ENCODE results near the gene CCDC127.

CCDC127 gene

DNA sequence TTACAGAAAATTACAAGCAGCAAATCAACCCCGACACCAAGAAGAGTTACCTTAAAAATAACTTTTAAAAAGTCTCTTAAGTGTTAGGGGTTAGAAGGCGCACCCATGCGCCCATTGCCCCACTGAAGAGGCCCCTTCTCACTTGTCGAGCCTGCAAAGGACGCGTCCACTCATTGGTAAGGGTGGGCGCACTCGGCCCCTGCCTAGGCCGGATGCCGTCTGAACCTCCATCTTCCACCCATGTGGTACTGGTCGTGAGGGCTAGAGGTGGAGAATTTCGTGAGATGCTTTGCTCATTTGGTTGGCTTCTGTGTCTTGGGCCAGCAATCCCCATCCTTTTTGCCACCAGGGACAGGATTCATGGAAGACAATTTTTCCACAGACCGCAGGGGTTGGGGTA, 54.1 kb downstream of the CCDC127 start:
- no peak for TF ChIP-seq PAX5 (IDR thresholded peaks at IDR 0.05; ENCODE audit: insufficient read depth, low read length, severe bottlenecking)
- no peak for TF ChIP-seq POU2F2 (IDR thresholded peaks at IDR 0.05; ENCODE audit: low read depth, low read length)
- TF ChIP-seq SPI1 (IDR thresholded peaks at IDR 0.05; ENCODE audit: low read depth, low read length) = no peak
- no peak for TF ChIP-seq POLR2A (IDR thresholded peaks at IDR 0.05; ENCODE audit: low read depth, low read length)
- TF ChIP-seq POLR2AphosphoS5 (IDR thresholded peaks at IDR 0.05; ENCODE audit: low read depth, low read length) = no peak
- TF ChIP-seq TAF1 (IDR thresholded peaks at IDR 0.05; ENCODE audit: low read depth, low read length) = no peak
- no peak for DNase-seq (ENCODE audit: insufficient read length, low spot score)
- FAIRE-seq = no peak

DNA sequence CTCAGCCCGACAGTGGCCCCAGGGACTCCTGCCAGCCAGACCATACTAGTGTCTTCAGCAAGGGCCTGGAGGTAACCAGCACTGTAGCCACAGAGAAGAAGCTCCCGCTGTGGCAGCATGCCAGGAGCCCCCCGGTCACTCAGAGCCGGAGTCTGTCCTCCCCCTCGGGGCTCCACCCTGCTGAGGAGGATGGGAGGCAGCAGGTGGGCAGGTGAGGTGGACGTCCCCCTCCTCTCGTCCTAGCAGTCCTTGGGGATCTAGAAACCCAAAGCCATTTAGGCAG, 54.7 kb downstream of the CCDC127 start:
- TF ChIP-seq POU2F2 (IDR thresholded peaks at IDR 0.05; ENCODE audit: low read depth, low read length) = no peak
- TF ChIP-seq SPI1 (IDR thresholded peaks at IDR 0.05; ENCODE audit: low read depth, low read length) = no peak
- no peak for TF ChIP-seq POLR2A (IDR thresholded peaks at IDR 0.05; ENCODE audit: low read depth, low read length)
- no peak for TF ChIP-seq TAF1 (IDR thresholded peaks at IDR 0.05; ENCODE audit: low read depth, low read length)
- TF ChIP-seq PAX5 (IDR thresholded peaks at IDR 0.05; ENCODE audit: insufficient read depth, low read length, severe bottlenecking) = no peak
- TF ChIP-seq POLR2AphosphoS5 (IDR thresholded peaks at IDR 0.05; ENCODE audit: low read depth, low read length) = no peak
- DNase-seq (ENCODE audit: insufficient read length, low spot score) (no peak), FAIRE-seq (no peak)

DNA sequence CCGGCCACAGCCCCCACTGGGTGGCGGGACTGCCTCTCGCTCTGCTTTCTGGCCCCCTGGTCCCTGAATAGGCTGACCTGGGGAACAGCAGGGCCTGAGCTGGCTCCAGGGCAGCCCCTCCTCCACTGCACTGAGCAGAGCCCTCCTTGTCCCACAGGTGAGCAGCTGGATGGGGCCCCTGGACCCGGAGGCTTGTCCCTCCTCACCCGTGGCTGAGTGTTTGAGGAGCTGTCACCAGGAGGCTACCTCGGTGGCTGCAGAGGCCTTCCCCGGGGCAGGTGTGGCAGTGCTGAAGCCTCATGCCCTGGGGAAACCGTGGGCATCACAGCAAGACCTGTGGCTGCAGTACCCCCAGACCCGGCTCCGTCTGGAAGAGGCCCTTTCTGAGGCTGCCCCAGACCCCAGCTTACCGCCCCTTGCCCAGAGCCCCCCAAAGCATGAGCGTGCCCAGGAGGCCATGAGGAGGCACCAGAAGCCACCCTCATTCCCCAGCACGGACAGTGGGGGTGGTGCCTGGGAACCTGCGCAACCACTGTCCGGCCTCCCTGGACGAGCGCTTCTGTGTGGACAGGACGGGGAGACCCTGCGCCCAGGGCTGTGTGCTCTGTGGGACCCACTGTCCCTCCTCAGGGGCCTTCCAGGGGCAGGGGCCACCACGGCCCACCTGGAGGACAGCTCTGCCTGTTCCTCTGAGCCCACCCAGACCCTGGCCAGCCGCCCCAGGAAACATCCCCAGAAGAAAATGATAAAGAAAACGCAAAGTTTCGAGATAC, 55.2 kb downstream of the CCDC127 start:
- no peak for FAIRE-seq
- TF ChIP-seq POU2F2 (IDR thresholded peaks at IDR 0.05; ENCODE audit: low read depth, low read length) (no peak), SPI1 (IDR thresholded peaks at IDR 0.05; ENCODE audit: low read depth, low read length) (no peak), POLR2AphosphoS5 (IDR thresholded peaks at IDR 0.05; ENCODE audit: low read depth, low read length) (no peak), POLR2A (IDR thresholded peaks at IDR 0.05; ENCODE audit: low read depth, low read length) (no peak), PAX5 (IDR thresholded peaks at IDR 0.05; ENCODE audit: insufficient read depth, low read length, severe bottlenecking) (no peak)

DNA sequence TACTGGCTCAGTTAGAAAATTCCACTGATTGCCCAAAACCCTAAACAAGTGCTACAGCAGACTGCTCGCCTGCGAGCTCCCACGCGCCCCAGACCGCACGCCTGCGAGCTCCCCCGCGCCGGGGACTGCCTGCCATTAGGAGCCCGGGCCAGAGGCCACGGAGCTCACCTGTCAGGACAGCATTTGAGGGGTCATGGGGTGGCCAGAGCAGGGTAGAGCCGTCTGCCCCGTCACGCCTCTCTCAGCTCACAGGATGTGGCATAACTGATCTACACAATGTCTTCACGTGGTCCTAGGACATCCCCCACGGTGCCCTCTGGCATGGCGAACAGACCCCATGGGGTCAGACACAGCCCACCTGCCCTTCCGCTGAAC, 55.8 kb downstream of the CCDC127 start:
- no peak for FAIRE-seq
- no peak for DNase-seq (ENCODE audit: insufficient read length, low spot score)
- TF ChIP-seq TAF1 (IDR thresholded peaks at IDR 0.05; ENCODE audit: low read depth, low read length) (no peak), SPI1 (IDR thresholded peaks at IDR 0.05; ENCODE audit: low read depth, low read length) (no peak), PAX5 (IDR thresholded peaks at IDR 0.05; ENCODE audit: insufficient read depth, low read length, severe bottlenecking) (no peak), POLR2AphosphoS5 (IDR thresholded peaks at IDR 0.05; ENCODE audit: low read depth, low read length) (no peak), POLR2A (IDR thresholded peaks at IDR 0.05; ENCODE audit: low read depth, low read length) (no peak), POU2F2 (IDR thresholded peaks at IDR 0.05; ENCODE audit: low read depth, low read length) (no peak)

More for the DNA sequence above, 55.2 kb downstream of the CCDC127 start:
- no peak for DNase-seq (ENCODE audit: insufficient read length, low spot score)

DNA sequence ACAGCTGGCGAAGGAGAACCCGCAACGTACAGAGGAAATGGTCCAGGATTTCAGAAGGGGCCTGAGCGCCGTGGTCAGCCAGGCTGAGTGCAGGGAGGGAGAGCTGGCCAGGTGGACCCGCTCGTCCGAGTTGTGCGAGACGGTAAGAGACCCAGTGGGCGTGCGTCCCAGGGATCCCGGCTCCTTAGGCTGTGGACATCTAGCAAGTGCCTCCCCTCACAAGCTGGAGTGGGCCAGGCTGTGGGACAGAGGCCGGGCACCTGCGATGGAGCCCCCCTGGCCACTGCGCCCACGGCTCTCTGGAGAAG, 56.2 kb downstream of the CCDC127 start:
- TF ChIP-seq PAX5 (IDR thresholded peaks at IDR 0.05; ENCODE audit: insufficient read depth, low read length, severe bottlenecking) (no peak), TAF1 (IDR thresholded peaks at IDR 0.05; ENCODE audit: low read depth, low read length) (no peak), SPI1 (IDR thresholded peaks at IDR 0.05; ENCODE audit: low read depth, low read length) (no peak), POU2F2 (IDR thresholded peaks at IDR 0.05; ENCODE audit: low read depth, low read length) (no peak), POLR2A (IDR thresholded peaks at IDR 0.05; ENCODE audit: low read depth, low read length) (no peak), POLR2AphosphoS5 (IDR thresholded peaks at IDR 0.05; ENCODE audit: low read depth, low read length) (no peak)
- no peak for DNase-seq (ENCODE audit: insufficient read length, low spot score)
- FAIRE-seq = no peak

DNA sequence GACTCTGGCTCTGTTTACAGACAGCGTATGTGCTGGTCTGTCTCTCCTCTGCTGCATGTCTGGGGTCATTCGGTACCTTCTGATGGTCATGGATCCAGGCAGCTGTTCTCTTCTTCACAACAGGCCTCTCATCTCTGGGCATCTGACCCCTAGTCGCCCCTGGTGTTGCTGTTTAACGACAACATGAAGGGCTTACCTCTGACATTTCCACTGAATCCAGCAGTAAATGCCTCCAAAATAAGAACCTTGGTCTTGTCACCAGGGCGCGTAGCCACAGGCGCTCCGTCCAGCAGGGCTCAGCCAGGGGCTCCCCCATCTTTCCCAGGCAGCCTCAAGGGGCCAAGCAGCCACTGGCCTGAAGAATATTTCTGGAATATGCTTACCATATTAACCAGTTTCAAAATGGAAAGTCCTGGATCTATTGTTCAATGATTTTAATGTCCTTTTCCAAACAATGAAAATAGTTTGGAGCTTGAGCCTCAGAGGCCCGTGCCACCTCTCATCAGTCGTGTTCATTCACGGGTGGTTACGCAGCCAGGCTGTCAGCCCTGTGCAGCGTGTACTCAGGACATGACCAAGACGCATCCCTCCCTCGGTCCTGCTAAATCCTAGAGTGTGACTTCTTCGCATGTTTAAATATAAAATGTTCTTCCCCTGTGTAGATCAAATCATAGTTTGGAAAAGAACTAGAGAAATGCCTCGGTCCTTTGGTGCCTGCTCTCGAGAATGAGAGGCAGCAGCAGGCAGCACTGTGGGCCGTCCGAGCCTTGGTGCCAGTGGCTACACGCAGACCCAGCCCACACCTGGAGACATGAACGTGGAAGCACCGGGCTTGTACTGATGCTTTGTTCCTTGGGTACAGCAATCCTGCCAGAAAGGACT, 56.8 kb downstream of the CCDC127 start:
- TF ChIP-seq SPI1 (IDR thresholded peaks at IDR 0.05; ENCODE audit: low read depth, low read length) = no peak
- TF ChIP-seq POLR2A (IDR thresholded peaks at IDR 0.05; ENCODE audit: low read depth, low read length) = no peak
- no peak for TF ChIP-seq POLR2AphosphoS5 (IDR thresholded peaks at IDR 0.05; ENCODE audit: low read depth, low read length)
- no peak for TF ChIP-seq PAX5 (IDR thresholded peaks at IDR 0.05; ENCODE audit: insufficient read depth, low read length, severe bottlenecking)
- no peak for TF ChIP-seq TAF1 (IDR thresholded peaks at IDR 0.05; ENCODE audit: low read depth, low read length)
- TF ChIP-seq POU2F2 (IDR thresholded peaks at IDR 0.05; ENCODE audit: low read depth, low read length) = no peak
- FAIRE-seq = no peak
- no peak for DNase-seq (ENCODE audit: insufficient read length, low spot score)

DNA sequence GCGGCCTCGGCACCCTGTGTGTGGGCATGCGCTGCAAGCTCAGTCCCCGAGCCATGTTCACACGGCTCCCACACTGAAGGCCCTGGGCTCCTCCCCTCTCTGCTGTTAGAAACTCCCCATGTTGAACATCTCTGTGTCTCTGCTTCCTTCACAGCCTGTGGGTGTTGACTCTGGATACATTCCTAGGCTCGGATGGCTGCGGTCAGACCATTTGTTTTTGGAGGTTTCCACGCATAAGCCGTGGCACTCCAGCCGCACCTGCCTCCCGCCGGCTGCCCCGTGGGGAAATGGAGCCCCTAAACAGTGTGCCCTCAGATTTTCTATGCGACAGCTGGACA, 57.8 kb downstream of the CCDC127 start:
- TF ChIP-seq POLR2A (IDR thresholded peaks at IDR 0.05; ENCODE audit: low read depth, low read length) (no peak), POU2F2 (IDR thresholded peaks at IDR 0.05; ENCODE audit: low read depth, low read length) (no peak)
- FAIRE-seq (no peak), DNase-seq (ENCODE audit: insufficient read length, low spot score) (no peak)

DNA sequence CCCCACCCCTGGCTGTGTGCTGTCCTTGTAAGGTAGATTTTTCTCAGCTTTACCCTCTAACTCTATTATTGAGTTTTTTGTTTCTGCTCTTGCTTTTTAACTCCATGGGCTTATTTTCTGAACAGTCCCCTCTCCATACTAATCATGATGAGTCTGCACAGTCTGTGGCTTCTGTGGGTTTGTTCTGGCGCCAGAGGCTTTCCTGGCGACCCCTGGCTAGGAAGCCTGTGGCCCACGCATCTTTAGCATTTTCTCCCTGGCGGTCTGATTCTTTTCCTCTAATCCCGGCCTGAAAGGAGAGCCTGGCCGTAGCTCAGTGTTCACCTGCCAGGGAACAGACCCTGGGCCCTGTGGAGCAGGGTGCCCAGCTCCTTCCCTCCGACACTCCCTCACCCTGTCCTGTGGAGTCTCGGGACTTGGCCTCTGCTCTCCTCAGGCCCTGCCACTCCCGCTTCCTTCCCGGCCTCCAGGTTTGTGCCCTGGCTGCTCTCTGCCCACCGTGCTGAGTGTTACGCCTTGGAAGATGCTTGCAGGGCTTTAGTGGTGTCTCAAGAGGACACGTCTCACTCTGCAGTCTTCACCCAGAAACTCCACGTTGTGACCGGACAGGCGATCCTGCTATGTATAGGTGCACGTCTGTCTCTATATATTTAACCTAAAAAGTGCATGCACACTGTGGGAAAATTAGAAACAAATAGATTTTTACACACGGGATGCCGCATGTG, 58.3 kb downstream of the CCDC127 start:
- TF ChIP-seq PAX5 (IDR thresholded peaks at IDR 0.05; ENCODE audit: insufficient read depth, low read length, severe bottlenecking) (no peak), POLR2AphosphoS5 (IDR thresholded peaks at IDR 0.05; ENCODE audit: low read depth, low read length) (no peak), POU2F2 (IDR thresholded peaks at IDR 0.05; ENCODE audit: low read depth, low read length) (no peak), POLR2A (IDR thresholded peaks at IDR 0.05; ENCODE audit: low read depth, low read length) (no peak), TAF1 (IDR thresholded peaks at IDR 0.05; ENCODE audit: low read depth, low read length) (no peak), SPI1 (IDR thresholded peaks at IDR 0.05; ENCODE audit: low read depth, low read length) (no peak)
- no peak for FAIRE-seq
- no peak for DNase-seq (ENCODE audit: insufficient read length, low spot score)

DNA sequence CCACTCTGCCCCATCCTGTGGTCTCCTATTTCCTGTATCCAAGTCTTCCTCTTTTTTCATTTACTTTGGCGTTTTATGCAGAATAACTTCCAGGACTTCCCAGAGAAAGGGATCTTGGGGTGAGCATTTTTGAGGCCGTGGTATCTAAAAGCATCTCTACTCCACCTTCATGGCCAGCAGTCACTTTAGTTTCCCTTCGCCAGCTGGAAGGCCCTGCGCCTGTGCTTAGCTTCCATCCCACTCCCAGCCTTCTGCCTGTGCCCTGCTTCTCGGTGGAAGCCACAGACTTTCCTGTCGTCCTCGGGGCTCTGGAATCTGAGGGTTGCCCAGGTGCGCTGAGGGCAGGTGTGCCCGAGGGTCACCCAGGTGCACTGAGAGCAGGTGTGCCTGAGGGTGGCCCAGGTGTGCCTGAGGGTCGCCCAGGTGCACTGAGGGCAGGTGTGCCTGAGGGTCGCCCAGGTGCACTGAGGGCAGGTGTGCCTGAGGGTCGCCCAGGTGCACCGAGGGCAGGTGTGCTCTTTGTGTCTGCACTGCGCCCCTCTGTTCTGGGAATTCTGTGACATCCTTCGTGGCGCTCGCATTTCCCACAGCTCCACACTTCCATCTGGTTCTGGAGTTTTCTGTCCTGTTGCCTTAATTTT, 59.0 kb downstream of the CCDC127 start:
- TF ChIP-seq POLR2AphosphoS5 (IDR thresholded peaks at IDR 0.05; ENCODE audit: low read depth, low read length) (no peak), POLR2A (IDR thresholded peaks at IDR 0.05; ENCODE audit: low read depth, low read length) (no peak), SPI1 (IDR thresholded peaks at IDR 0.05; ENCODE audit: low read depth, low read length) (no peak), PAX5 (IDR thresholded peaks at IDR 0.05; ENCODE audit: insufficient read depth, low read length, severe bottlenecking) (no peak), TAF1 (IDR thresholded peaks at IDR 0.05; ENCODE audit: low read depth, low read length) (no peak), POU2F2 (IDR thresholded peaks at IDR 0.05; ENCODE audit: low read depth, low read length) (no peak)
- DNase-seq (ENCODE audit: insufficient read length, low spot score) (no peak), FAIRE-seq (no peak)

All from GM12891 (cell line).